NCI-H2227 treated with DMSO at 0.1 percent for 48 hours (cell line): ENCODE results near the gene TRAPPC5.

ENCODE experiments used
- DNase-seq: peaks from one replicate; lab custom pipeline; 2025; lab: John Stamatoyannopoulos, UW

TRAPPC5 gene

GRCh38 chr19:7701049-7701653 is 20.5 kb downstream of the TRAPPC5 start:
- DNase-seq, result no peak

DNA sequence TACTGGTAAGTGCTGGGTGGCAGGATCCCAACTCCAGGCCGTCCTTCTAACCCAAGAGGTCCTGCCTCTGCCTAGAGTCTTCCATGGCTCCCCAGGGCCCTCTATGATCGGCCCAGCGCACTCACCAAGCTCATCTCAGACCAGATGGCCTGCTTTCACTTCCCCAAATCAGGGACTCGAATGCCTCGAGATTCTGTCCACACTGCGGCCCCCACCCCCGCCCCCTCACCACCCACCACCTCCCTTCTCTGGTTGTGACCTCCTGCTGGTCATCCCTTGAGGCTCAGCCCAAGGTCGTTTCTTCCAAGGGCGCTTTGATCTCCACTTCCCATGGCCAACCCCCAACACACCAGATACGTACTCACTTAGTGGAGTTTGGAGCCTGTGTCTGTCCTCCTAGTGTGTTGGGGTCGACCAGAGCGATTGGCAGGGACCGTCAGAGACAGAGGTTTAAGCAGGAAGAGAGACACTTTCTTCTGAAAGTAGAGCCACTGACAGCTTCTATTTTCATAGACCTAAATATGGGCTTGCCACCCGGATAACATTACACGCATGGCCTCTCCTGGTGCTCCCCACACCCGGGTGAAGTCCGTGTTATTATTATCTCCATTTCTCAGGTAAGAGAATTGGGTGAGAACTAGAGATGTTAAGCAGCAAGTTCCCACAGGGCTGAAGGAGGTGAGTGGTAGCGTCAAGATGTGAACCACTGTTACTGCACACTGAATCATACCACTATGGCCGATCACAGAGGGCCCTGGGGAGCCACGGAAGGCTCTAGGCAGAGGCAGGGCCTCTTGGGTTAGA is 21.2 kb downstream of the TRAPPC5 start, which contains the start of gene FCER2:
Gene FCER2 (minus strand): TSS at position 478 of the 804 bp plus-strand sequence. CDS start 2,371 bp downstream, outside the sequence.
- no peak for DNase-seq

GRCh38 chr19:7703332-7703731 is 22.7 kb downstream of the TRAPPC5 start:
- no peak for DNase-seq

- no peak for DNase-seq
Observed at GRCh38 chr19:7704280-7705060, 23.8 kb downstream of the TRAPPC5 start.

DNA sequence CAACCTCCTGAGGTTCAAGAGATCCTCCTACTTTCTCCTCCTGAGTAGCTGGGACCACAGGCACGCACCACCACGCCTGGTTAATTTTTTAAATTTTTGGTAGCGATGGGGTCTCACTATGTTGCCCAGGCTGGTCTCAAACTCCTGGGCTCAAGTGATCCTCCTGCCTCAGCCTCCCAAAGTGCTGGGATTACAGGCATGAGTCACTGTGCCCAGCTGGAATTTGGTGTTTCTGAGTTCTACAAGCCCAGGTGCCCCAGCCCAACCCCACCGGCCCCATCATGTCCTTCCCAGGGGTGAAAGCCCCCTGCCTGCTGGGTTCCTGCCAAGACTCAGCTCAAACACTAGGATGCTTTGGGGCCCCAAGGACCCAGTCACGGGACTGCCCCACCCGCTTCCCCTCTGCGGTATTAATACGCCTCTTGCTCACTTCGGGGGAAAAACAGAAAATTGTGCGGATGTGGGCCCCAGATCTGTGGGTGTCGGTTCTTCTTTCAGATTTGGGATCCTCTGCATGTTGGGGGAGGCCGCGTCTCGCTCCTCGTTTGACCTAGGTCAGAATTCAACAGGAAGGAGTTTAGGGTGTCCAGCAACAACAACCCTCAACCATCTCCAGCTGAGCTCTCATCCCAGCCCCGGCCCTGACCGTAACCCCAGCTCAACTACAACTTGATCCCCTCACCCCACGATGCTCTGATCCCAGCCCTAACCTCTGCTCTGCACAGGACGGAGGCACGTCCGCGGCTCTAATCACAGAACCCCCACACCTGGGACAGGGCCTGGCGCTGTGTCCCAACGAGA is 25.0 kb downstream of the TRAPPC5 start:
- no peak for DNase-seq

- DNase-seq, result no peak
Observed at GRCh38 chr19:7706188-7706954, 25.7 kb downstream of the TRAPPC5 start.

DNA sequence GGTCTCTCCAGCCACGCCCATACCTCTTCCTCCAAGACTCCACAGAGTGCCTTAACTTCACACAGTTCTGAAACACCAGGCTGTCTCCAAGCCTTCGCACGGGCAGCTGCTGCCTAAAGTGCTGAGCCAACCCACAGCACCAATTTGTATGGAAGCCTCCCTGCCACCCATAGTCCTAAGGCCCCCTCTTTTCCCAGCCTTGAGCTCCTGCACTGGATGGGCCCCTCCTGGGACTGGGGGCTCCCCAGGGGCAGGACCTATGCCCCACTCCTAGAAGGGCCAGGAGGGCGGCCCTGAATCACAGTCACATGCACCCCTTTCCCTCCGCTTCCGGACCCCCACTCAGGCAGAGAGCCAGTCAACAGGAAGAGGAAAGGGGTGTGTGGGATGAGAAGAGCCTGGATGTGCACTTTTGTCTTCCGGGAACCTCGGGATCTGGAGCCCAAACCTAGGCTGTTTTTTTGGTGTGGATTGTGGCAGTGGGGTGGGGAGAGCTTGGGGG is 26.4 kb downstream of the TRAPPC5 start:
- DNase-seq, result no peak

DNA sequence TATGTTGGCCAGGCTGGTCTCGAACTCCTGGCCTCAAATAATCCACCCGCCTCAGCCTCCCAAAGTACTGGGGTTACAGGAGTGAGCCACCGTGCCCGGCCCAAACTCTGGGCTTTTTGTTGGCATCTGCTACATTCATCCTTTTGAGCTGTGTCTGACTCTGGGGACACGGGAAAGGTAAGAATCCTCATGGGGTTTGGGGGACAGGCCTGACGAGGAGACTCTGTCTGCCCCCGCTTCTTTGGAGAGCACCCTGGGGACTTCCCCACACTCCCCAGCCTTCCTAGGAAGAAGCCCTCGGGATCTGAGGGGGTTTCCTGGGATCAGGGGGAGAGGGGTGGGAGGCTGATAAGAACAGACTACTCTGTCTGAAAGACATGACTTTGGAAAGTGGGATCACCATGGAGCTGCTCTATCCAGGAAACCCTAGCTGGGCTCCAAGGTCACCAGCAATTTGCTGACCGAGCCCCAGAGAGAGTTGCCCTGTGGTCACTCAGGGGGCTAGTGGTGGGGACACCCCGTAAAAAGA is 29.4 kb downstream of the TRAPPC5 start:
- DNase-seq, result no peak

GRCh38 chr19:7710616-7711015 is 30.0 kb downstream of the TRAPPC5 start:
- no peak for DNase-seq

DNA sequence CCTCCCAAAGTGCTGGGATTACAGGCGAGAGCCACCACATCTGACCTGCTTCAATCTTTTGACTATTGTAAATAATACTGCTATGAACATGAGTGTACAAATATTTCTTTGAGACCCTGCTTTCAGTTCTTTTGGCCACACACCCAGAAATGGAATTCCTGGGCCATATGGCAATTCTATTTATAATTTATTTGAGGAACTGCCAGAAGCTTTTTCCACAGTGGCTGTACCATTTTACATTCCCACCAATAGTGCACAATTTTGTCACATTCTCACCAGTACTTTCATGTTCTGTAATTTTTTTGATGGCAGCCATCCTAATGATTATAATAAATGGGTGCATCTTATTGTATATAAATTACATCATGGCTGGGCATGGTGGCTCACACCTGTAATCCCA is 35.0 kb downstream of the TRAPPC5 start:
- DNase-seq, result no peak

DNA sequence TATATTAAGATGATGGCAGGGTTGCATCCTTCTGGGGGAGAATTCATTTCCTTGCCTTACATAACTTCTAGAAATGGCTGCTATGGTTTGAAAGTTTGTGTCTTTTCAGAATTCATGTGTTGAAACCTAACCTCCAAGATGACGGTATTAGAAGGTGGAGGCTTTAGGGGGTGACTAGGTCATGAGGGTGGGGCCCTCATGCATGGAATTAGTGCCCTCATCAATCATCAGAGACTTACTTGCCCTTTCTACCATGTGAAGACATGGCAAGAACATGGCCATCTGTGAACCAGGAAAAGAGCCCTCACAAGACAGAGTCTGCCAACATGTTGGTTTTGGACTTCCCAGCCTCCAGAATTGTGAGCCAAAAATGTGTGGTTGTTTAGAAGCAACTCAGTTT is 36.1 kb downstream of the TRAPPC5 start:
- no peak for DNase-seq

DNA sequence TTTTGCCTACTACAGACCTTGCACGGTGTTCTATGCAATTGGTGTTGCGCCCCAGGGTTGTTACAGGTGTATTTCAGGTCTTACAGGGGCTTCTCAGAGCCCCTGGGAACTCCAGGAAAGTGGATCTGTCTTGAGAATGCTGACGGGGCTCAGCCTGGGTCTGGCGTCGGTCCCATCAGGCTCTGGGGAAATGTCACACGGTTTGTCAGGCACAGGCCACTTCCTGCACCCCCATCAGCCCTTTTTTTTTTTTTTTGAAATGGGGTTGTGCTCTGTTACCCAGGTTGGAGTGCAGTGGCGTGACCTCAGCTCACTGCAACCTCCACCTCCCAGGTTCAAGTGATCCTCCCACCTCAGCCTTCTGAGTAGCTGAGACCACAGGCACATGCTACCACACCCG is 38.0 kb downstream of the TRAPPC5 start:
- DNase-seq, result no peak

DNA sequence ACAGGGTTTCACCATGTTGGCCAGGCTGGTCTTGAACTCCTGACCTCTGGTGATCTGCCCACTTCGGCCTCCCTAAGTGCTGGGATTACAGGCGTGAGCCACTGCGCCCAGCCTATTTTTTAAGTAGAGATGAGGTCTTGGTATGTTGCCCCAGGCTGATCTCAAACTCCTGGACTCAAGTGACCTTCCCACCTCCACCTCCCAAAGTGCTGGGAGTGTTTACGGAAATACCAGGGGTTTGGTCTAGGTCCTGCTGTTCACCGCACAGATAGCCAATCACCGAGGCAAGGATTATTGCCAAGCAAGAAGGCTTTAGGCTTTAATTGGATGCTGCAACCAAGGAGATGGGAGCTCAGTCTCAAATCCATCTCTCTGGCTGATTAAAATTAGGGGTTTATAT is 39.7 kb downstream of the TRAPPC5 start:
- DNase-seq, result peak; percentile 26

DNA sequence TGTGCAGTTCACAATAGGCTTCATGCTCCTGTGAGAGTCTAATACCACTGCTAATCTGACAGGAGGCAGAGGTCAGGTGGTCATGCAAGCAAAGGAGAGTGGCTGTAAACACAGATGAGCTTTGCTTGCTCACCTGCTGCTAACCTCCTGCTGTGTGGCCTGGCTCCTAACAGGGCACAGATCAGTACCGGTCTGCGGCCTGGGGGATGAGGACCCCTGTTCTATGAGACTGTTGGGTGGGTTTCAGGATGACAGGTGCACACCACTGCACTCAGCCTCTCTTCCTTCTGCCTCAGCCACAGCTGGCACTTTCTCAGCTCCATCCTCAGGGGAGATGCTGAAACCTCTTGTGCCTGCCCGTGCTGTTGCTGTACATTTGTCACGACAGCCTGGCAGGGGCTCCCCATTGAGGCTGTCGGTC is 41.6 kb downstream of the TRAPPC5 start:
- peak; percentile 16 for DNase-seq

- no peak for DNase-seq
Observed at GRCh38 chr19:7725791-7726190, 45.2 kb downstream of the TRAPPC5 start.

DNA sequence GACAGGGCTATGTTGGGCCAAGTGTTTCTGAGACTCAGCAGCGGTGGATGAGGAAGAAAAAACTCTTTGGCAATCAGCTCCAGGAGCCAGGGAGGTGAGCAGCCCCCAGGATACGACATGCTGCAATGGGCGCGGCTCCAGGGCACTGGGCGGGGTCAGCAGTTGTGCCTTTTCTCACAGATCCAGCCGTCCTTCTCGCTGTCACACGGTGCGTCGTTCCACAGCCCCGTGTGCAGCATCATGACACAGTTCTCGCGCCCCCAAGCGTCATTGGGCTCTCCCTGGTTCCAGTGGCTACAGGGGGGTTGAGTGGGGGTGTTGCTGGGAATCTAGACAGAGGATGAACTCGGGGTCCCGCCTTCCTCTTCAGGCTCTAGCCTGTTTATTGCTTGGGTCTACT is 48.6 kb downstream of the TRAPPC5 start:
- DNase-seq, result no peak

DNA sequence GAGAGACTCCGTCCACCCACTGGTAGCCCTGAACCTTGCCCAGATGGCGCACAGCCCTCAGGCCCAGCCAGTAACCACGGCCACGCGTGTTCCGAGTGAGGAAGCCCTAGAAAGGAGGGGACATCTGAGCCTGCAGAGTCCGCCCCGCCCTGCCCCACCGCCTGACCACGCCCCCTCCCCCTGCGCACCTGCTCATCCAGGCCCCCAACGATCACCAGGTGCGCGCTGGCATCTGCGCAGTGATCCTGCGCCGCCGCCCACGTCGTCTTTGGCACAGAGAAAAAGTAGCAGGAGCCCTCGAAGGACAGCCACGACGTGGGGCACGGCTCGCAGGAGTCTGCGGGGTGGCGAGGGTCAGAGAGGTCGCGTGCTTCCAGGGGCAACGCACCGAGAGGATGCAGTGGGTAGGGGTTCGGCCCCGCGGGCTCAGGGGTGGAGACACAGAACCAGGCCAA is 49.2 kb downstream of the TRAPPC5 start:
- DNase-seq, result no peak

DNA sequence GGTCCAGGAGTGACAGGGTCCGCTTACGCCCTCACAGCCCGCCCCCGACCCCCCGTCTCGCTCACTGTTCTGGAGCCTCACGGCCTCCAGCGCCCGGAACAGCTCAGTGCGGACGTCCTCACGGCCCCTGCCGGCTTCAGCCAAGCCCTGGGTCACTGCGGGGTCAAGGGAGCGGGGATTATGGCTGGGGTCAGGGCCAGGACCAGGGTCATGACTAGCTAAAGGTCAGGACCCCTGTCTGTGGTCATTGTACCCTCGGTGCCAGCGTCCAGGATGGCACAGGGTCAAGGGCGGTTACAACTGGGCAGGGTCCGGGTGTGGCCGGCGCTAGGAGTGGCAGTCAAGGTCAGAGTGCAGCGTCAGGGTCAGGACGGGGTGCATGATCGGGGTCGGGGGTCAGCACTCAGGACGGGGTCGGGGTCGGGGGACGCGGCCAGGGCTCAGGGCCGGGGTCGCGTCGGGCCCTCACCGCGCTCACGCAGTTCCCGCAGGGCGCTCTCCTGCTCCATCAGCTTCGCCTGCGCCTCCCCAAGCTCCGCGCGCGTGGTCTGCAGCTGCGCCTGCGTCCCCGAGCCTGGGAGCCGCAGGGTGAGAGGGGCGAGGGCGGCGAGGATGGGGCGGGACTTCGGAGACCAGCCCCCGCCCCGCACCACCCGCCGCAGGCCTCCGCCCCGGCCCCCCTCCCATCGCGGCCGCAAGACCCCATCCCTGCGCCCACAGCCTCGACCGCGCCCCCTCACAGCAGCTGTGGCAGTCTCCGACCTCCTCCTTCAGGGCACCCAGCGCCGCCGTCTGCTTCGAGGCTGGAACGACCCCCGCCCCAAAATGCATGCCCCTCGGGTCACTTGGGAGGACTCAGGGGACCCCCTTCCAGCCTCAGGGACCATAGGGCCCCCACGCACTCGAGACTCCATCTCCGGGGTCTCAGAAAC is 49.9 kb downstream of the TRAPPC5 start:
- no peak for DNase-seq

- DNase-seq, result no peak
Observed at GRCh38 chr19:7731218-7731595, 50.6 kb downstream of the TRAPPC5 start.

DNA sequence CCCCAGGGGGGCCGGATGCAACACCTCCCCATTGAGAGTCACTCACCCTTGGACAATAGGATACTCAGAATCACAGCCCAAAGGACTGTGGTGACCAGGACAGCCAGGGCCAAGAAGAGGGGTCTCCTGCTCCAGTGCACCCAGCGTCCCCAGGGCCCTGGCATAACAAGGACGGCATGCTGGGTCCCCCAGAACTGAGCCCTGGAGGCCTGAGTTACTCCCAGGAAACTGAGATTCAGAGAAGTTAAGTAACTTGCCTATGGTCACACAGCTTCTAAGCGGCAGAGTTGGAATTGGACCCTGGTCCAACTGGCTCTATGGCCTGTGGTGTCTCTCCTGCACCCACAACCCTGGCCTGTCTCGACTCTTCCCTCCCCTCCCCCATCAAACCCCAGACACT is 51.0 kb downstream of the TRAPPC5 start:
- no peak for DNase-seq
